Activated CD4-positive, alpha-beta T cell treated with anti-CD3 and anti-CD28 coated beads, Interleukin-2, Interleukin-6, amounts not matched to agents 100 ng/mL and 50 ng/mL, durations not matched to agents 16 hours and 8 hours (primary cell): Measurements from ENCODE around the gene FOXP1.

Source experiments
- DNase-seq: peaks from one replicate; pipeline ENCODE4 v3.0.0-alpha.2; 2020

Gene FOXP1

DNA sequence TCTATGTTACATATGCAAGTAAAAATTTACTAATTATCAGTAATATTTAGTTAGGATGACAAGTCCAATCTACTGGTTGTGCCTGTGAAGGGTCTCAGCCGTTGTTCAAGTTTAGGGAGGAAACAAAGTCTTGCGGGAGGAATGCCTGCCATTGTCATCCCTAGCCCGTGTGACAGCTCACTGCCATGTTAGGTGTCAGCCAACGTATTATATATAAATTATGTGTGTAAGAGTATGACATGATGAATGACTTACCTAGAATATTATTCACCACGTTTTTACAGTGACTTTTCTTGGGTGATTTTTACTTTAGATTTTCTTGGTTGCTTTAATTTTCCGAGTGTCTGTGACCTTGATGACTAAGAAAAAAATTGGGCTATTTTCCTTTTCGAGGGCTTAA is 656.7 kb downstream of the FOXP1 start:
- DNase-seq: no peak

DNA sequence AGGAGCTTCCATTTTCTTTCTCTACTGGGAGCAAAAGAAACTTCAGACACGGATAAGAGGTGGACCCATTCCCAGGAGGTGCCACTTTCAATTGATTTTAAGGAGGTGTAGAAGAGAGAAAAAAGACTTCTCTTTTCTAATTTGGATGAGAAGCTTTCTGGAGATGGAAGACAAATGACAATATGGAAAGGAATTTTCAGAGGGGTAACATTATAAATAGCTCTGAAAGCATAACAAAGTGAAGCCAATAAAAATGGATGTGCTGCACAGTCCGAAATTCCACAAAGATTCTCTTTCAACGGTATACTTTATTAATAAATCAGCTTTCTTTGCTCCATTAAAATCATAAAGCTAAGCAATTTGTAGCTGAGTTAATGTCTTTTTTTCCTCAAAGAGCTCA is 663.9 kb downstream of the FOXP1 start:
- DNase-seq: no peak

DNA sequence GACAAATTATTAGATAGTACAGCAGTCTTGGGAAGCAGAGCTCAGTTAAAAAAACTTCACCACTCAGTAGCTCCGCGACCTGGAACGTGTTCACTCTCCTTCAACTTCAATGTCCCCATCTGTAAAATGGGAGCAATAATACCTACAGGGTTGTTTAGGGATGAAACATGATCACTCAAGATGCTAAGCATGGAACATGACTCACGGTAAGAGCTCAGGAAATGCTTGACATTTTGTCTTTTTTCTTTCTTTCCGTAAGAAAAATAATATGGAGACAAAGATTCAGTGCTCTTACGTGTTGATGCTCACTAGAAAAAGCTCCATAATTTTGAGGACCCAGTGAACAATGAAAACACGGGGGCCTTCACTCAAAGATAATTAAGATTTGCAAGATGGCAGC is 664.4 kb downstream of the FOXP1 start:
- DNase-seq: no peak

DNA sequence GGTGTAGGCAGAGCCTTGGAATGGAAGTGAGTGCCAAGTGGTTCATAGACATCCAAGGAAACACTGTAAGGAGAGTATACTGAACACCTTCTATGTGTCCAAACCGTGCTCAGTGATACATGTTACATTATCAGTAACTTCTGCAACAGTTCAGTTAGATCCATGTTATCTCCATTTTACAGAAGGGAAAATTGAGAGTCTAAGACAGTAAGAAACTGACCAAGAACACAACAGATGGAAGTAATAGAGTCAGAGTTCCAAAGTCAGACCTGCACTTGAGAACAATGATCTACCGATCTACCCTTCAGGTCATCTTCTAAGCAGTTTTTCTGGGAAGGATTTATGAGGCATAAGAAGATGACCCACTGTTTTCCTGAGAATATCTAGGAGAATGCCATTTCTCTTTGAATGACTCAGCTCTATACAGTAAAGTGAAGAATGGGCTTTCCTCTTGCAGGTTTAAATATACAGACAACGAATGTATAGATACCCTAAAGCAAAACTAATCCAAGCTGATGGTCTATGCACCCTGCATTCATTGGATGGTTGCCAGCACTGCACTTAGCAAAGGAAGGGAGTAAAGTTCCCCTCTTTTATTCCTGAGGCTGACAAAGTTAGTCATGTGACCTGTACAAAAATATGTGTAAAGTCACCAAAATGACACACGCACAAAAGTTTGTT is 667.0 kb downstream of the FOXP1 start:
- no peak for DNase-seq

DNA sequence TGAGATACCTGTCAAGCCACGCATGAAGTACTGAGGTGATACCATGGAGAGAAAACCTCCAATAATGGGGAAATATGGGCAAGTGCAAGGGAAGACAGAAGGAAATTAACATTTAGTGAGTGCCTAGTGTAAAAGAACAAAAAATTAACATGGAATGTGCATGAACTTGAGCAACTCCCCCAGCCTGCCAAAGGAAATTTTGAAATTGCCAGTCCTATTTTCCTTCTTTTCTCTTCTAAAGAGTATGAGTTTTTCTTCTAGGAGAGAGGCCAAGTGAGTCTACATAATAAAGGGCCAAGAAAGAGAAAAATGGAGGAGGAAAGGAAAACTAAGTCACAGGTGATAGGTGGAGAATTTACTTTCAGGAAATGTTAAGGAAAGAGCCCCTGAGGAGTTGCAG is 668.7 kb downstream of the FOXP1 start:
- DNase-seq: no peak

DNA sequence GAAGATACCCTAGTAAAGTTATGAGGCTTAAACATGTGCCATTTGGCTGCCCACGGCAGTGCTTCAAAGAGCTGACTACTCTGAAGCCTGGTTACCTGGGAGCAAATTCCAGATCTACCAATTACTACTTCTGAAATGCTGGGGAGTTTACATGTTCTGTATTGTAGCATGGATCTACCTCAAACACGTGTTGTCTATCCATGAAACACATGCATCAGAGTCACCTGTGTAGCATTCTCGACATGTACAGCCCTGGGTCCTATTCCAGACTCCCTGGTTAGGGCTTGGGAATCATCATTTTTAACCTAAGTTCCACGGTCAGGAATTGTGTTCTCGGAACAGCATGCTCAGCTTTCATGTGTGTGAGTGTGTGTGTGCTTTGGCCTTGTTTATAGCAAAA is 671.8 kb downstream of the FOXP1 start:
- no peak for DNase-seq

DNA sequence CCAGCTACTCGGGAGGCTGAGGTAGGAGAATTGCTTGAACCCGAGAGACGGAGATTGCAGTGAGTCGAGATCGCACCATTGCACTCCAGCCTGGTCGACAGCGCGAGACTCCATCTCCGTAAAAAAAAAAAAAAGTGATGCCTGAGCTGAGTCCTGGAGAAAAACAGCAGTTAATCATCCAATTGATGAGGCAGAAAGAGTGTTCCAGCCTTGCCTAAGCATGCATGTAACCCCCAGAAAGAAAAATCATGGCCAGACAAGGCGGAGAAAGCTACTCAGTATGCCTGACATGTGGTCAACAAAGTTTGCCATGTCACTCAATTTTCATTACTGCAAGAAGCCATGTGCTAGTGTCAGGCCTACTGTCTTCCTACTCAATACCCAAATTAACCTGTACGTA is 678.0 kb downstream of the FOXP1 start:
- no peak for DNase-seq
